Neural crest cell (in vitro differentiated cells): Measurements from ENCODE around the gene KIAA0319L. TPM values are rescaled to one million over a fixed set of nuclear protein-coding genes. Genes with fewer than 3 reads are reported as not detected.

Experiments
- DNase-seq: peaks from one replicate; pipeline ENCODE4 v3.0.0; 2021; ENCODE audit warnings: low read depth, mixed read lengths, low spot score
- H3K27ac Mint-ChIP-seq: one replicate; pipeline ENCODE4 v1.8.0; 2021; ENCODE audit warnings: mild to moderate bottlenecking, mixed read lengths; ENCODE audit not compliant: unreplicated experiment
- H3K27me3 Mint-ChIP-seq: 2 replicates; pipeline ENCODE4 v1.8.0; 2021; ENCODE audit warnings: low read depth, mild to moderate bottlenecking, mixed read lengths
- H3K36me3 Mint-ChIP-seq: 2 replicates; pipeline ENCODE4 v1.8.0; 2021; ENCODE audit warnings: low read depth, mild to moderate bottlenecking, mixed read lengths
- H3K4me1 Mint-ChIP-seq: 2 replicates; pipeline ENCODE4 v1.8.0; 2021; ENCODE audit warnings: mixed read lengths
- H3K4me3 Mint-ChIP-seq: one replicate; pipeline ENCODE4 v1.8.0; 2021; ENCODE audit warnings: mild to moderate bottlenecking, mixed read lengths
- H3K9me3 Mint-ChIP-seq: 2 replicates; pipeline ENCODE4 v1.8.0; 2021; ENCODE audit warnings: mixed read lengths
- total RNA-seq: library from RNA; stranded (reverse); gene quantifications from 2 replicates; pipeline ENCODE4 v1.2.1, GENCODE V29; 2021
- TF ChIP-seq, protein P1 (sequence below): fragments of 200-600 bp; sonication (generic); conservative IDR thresholded peaks from 2 replicates; pipeline ENCODE4 v1.5.0; 2021; ENCODE audit warnings: antibody characterized with exemption, mild to moderate bottlenecking

KIAA0319L gene
- total RNA-seq, 1 donor from 2014 or later, result 54.2 TPM

DNA sequence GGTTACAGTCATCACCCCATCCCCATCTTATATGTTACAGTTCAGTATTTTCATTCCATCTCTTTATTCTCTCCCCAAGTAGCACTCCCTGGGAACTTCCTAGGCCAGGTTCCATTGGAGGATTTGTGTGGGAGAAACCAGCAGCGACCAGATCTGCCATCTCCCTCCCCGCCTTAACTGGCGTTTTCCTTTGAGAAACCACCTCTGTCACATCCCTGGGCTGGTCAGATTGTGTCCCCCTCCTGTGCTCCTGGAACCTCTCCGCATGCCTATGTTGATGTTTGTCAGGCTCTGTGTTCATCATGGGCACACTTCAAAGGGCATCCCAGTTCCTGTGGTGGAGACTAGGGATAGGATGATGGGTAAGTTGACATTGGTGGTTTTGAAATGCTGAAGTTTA is 126.4 kb downstream of the KIAA0319L start:
- DNase-seq, result no peak
- Mint-ChIP-seq H3K4me1 (no peaks in the 10 kb centered on the region), H3K27me3 (no peaks in the 10 kb centered on the region), H3K4me3 (no peak overlapping the region), H3K36me3 (peaks cover 17% of the 10 kb centered on the region), H3K27ac (no peak overlapping the region), H3K9me3 (no peaks in the 10 kb centered on the region)
- TF ChIP-seq, protein P1, sequence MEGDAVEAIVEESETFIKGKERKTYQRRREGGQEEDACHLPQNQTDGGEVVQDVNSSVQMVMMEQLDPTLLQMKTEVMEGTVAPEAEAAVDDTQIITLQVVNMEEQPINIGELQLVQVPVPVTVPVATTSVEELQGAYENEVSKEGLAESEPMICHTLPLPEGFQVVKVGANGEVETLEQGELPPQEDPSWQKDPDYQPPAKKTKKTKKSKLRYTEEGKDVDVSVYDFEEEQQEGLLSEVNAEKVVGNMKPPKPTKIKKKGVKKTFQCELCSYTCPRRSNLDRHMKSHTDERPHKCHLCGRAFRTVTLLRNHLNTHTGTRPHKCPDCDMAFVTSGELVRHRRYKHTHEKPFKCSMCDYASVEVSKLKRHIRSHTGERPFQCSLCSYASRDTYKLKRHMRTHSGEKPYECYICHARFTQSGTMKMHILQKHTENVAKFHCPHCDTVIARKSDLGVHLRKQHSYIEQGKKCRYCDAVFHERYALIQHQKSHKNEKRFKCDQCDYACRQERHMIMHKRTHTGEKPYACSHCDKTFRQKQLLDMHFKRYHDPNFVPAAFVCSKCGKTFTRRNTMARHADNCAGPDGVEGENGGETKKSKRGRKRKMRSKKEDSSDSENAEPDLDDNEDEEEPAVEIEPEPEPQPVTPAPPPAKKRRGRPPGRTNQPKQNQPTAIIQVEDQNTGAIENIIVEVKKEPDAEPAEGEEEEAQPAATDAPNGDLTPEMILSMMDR, result no peak

DNA sequence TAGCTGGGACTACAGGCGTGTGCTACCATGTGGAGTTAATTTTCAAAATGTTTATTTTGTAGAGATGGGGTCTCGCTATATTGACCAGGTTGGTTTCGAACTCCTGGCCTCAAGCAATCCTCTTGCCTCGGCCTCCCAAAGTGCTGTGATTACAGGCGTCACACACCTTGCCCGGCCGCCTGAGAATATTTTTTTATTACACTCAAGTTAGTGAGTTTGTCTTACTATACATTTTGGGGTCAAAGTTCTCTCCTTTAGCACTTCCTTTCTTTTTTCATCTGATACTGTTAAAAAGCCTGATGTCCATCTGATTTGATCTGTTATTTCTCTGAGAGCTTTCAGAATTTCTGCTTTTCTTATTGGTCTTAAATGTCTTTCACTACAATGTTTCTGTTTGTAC is 128.8 kb downstream of the KIAA0319L start:
- H3K27ac Mint-ChIP-seq, result no peak overlapping the region
- H3K27me3 Mint-ChIP-seq, result no peaks in the 10 kb centered on the region
- DNase-seq, result no peak
- peaks cover 17% of the 10 kb centered on the region for H3K36me3 Mint-ChIP-seq
- TF ChIP-seq, protein P1, result no peak
- no peaks in the 10 kb centered on the region for H3K4me1 Mint-ChIP-seq
- H3K9me3 Mint-ChIP-seq, result no peaks in the 10 kb centered on the region
- no peak overlapping the region for H3K4me3 Mint-ChIP-seq

DNA sequence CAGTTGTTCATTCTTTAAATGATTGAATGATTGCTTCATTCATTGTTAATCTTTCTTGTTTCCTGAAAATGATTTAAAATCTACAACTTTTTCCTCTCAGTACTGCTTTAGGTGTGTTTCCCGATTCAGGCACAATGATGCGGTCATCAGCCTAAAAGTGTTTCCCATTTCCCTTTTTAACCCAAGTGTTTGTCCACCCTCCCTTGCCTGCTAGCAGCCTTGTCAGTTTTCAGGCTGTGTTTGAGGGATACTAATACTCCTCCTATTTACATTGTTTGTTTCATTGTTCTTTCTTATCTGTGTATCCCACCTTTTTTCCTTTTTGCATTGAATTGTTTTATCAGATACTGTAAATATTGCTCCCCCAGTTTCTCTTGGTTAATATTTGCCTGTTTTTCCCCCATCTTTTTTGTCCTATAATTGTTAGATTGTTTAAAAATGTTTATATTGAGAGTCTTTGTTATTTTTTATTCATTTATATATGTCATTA is 131.1 kb downstream of the KIAA0319L start:
- no peak for DNase-seq
- Mint-ChIP-seq H3K27ac (no peak overlapping the region), H3K4me3 (no peak overlapping the region), H3K27me3 (no peaks in the 10 kb centered on the region), H3K9me3 (no peaks in the 10 kb centered on the region), H3K36me3 (peaks cover 16% of the 10 kb centered on the region), H3K4me1 (no peaks in the 10 kb centered on the region)
- TF ChIP-seq, protein P1, result no peak

DNA sequence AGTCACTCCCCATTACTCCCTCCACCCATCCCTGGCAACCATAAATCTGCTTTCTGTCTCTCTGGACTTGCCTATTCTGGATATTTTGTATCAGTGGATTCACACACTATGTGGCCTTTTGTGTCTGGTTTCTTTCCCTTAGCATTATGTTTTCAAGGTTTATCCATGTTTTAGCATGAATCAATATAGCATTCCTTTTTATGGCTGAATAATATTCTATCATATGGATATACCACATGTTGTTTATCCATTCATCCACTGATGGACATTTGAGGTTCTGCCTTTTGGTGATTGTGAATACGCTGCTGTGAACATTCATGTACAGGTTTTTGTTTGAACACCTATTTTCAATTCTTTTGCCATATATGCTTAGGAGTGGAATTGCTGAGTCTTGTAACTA is 148.3 kb downstream of the KIAA0319L start:
- H3K4me3 Mint-ChIP-seq, result no peak overlapping the region
- no peak overlapping the region for H3K27ac Mint-ChIP-seq
- H3K4me1 Mint-ChIP-seq, result no peaks in the 10 kb centered on the region
- H3K9me3 Mint-ChIP-seq, result peaks cover 10% of the 10 kb centered on the region
- H3K36me3 Mint-ChIP-seq, result peaks cover 38% of the 10 kb centered on the region
- TF ChIP-seq, protein P1, result no peak
- H3K27me3 Mint-ChIP-seq, result no peaks in the 10 kb centered on the region
- DNase-seq, result no peak

DNA sequence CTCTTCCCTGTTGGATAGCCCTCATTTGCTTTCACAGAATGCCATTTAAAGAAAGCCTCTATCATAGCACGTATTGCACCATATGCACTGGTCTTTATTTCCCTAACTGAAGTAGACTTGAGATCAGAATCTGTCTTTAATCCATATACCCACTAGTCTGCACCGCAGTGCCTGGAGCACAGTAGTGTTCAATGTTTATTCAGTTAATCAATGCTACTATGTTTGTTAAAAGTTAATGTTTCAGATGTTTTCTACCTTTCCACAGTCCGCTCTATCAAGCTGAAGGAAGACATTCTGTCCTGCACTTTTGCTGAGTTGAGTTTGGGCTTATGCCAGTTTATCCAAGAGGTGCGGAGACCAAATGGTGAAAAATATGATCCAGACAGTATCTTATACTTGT is 149.5 kb downstream of the KIAA0319L start:
- H3K27me3 Mint-ChIP-seq, result no peaks in the 10 kb centered on the region
- no peak overlapping the region for H3K4me3 Mint-ChIP-seq
- peaks cover 38% of the 10 kb centered on the region for H3K36me3 Mint-ChIP-seq
- H3K4me1 Mint-ChIP-seq, result no peaks in the 10 kb centered on the region
- DNase-seq, result no peak
- TF ChIP-seq, protein P1, result no peak
- H3K9me3 Mint-ChIP-seq, result peaks cover 10% of the 10 kb centered on the region
- no peak overlapping the region for H3K27ac Mint-ChIP-seq

DNA sequence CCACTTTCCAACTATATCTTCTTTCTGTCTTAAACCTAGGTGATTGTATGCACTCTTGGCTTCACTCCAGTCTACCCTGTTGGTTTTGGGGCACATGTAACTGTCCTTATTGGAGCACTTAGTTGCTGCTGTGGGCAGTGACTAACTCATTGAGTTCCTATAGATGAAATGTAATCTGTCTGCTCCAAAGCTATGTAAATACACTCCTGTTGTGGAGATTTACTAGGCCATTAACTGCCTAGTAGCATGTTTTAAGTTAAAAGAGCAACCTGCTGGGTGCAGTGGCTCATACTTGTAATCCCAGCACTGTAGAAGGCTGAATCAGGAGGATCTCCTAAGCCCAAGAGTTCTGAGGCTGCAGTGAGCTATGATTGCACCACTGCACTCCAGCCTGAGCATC is 151.1 kb downstream of the KIAA0319L start:
- TF ChIP-seq, protein P1, result no peak
- H3K4me1 Mint-ChIP-seq, result no peaks in the 10 kb centered on the region
- no peaks in the 10 kb centered on the region for H3K27me3 Mint-ChIP-seq
- DNase-seq, result no peak
- no peak overlapping the region for H3K27ac Mint-ChIP-seq
- no peak overlapping the region for H3K4me3 Mint-ChIP-seq
- peaks cover 12% of the 10 kb centered on the region for H3K9me3 Mint-ChIP-seq
- peaks cover 43% of the 10 kb centered on the region for H3K36me3 Mint-ChIP-seq
